KMS-11 (cell line): ENCODE results near the gene PCCA.

Experiments
- H2AFZ ChIP-seq: fragments of 200-600 bp; sonication (generic); 2 replicates; pipeline ENCODE4 v1.6.1; 2016; ENCODE audit warnings: antibody characterized with exemption, mixed run types, low read depth
- H3K27ac ChIP-seq: fragments of 200-600 bp; sonication (generic); 2 replicates; pipeline ENCODE4 v1.6.1; 2016; ENCODE audit warnings: mild to moderate bottlenecking, mixed run types
- H3K27me3 ChIP-seq: fragments of 200-600 bp; sonication (generic); 2 replicates; pipeline ENCODE4 v1.6.1; 2017; ENCODE audit warnings: mild to moderate bottlenecking, low read depth, mixed run types, moderate library complexity; ENCODE audit not compliant: insufficient read depth
- H3K36me3 ChIP-seq: fragments of 200-600 bp; sonication (generic); 2 replicates; pipeline ENCODE4 v1.6.1; 2017; ENCODE audit warnings: mild to moderate bottlenecking, mixed run types; ENCODE audit not compliant: insufficient read depth
- H3K4me1 ChIP-seq: fragments of 200-600 bp; sonication (generic); 2 replicates; pipeline ENCODE4 v1.6.1; 2016; ENCODE audit warnings: mild to moderate bottlenecking, low read depth, mixed run types; ENCODE audit not compliant: poor library complexity, severe bottlenecking
- H3K4me2 ChIP-seq: fragments of 200-600 bp; sonication (generic); 2 replicates; pipeline ENCODE4 v1.7.0; 2016; ENCODE audit warnings: mild to moderate bottlenecking, mixed run types
- H3K4me3 ChIP-seq: fragments of 200-600 bp; sonication (generic); IDR thresholded peaks from 2 replicates; pipeline ENCODE4 v1.6.1; 2017; ENCODE audit warnings: low read depth, low read length, mixed read lengths; ENCODE audit not compliant: insufficient read depth
- H3K79me2 ChIP-seq: fragments of 200-600 bp; sonication (generic); 2 replicates; pipeline ENCODE4 v1.6.1; 2016; ENCODE audit warnings: low read depth, mixed run types; ENCODE audit not compliant: insufficient read depth
- H3K9ac ChIP-seq: fragments of 200-600 bp; sonication (generic); 2 replicates; pipeline ENCODE4 v1.6.1; 2016; ENCODE audit warnings: mild to moderate bottlenecking, mixed run types
- H4K20me1 ChIP-seq: fragments of 200-600 bp; sonication (generic); 2 replicates; pipeline ENCODE4 v1.6.1; 2016; ENCODE audit warnings: mild to moderate bottlenecking, mixed run types; ENCODE audit not compliant: insufficient read depth
- CTCF ChIP-seq: fragments of 200-600 bp; sonication (generic); conservative IDR thresholded peaks from 2 replicates; pipeline ENCODE4 v1.6.1; 2017; ENCODE audit warnings: low read depth, mild to moderate bottlenecking, antibody characterized with exemption, low read length, moderate library complexity, mixed read lengths

PCCA gene

DNA sequence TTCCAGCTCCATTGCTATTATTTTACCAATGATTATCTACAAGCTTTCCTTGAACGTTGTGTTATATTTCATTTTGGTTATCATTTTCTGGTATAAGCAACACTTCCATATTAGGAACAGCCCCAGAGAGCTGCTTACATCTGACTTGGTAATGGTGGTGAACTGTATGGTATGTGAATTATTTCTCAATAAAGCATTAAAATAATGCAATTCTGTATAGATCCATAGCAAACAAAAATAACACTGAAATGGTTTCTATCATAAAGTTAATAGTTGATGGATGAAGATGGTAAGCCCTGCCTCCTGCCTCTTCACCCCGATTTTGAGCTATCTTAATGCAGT lies 472.2 kb downstream of the PCCA start:
- Histone ChIP-seq H3K4me3 (no peak overlapping the region), H3K9ac (no peak overlapping the region)

GRCh38 chr13:100561599-100562204 lies 472.8 kb downstream of the PCCA start:
- no peak overlapping the region for H2AFZ ChIP-seq
- no peaks in the 10 kb centered on the region for H4K20me1 ChIP-seq
- no peaks in the 10 kb centered on the region for H3K79me2 ChIP-seq
- no peak overlapping the region for H3K9ac ChIP-seq
- H3K27ac ChIP-seq, result no peak overlapping the region
- TF ChIP-seq CTCF, result no peak
- peaks cover 34% of the 10 kb centered on the region for H3K4me1 ChIP-seq
- H3K4me3 ChIP-seq, result no peak overlapping the region
- H3K27me3 ChIP-seq, result no peaks in the 10 kb centered on the region
- no peak overlapping the region for H3K4me2 ChIP-seq
- no peaks in the 10 kb centered on the region for H3K36me3 ChIP-seq

More for the DNA sequence above, 472.2 kb downstream of the PCCA start:
- no peak for TF ChIP-seq CTCF
- no peaks in the 10 kb centered on the region for H3K79me2 ChIP-seq
- H2AFZ ChIP-seq, result no peak overlapping the region
- no peak overlapping the region for H3K4me2 ChIP-seq
- no peaks in the 10 kb centered on the region for H4K20me1 ChIP-seq
- H3K4me1 ChIP-seq, result peaks cover 28% of the 10 kb centered on the region
- no peaks in the 10 kb centered on the region for H3K36me3 ChIP-seq
- no peak overlapping the region for H3K27ac ChIP-seq
- no peaks in the 10 kb centered on the region for H3K27me3 ChIP-seq

DNA sequence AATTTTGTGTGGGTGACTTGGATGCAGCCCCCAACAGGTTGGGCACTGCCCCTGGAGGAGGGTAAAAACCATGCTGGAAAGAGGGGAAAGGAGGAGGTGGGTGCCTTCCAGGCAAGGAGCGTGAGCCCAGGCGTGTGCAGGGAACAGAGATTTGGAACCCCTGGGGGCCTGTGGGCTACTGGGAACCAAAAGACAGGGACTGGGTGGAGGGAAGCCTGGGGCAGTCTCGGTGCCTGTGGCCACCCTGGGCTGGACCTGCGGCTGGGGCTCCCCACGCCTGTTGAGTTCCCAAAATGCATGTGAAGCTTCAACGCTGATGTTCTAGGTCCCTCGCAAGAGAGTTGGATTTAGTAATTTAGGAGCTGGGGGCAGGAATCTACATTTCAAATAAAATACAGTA lies 474.9 kb downstream of the PCCA start:
- no peak overlapping the region for H3K9ac ChIP-seq

DNA sequence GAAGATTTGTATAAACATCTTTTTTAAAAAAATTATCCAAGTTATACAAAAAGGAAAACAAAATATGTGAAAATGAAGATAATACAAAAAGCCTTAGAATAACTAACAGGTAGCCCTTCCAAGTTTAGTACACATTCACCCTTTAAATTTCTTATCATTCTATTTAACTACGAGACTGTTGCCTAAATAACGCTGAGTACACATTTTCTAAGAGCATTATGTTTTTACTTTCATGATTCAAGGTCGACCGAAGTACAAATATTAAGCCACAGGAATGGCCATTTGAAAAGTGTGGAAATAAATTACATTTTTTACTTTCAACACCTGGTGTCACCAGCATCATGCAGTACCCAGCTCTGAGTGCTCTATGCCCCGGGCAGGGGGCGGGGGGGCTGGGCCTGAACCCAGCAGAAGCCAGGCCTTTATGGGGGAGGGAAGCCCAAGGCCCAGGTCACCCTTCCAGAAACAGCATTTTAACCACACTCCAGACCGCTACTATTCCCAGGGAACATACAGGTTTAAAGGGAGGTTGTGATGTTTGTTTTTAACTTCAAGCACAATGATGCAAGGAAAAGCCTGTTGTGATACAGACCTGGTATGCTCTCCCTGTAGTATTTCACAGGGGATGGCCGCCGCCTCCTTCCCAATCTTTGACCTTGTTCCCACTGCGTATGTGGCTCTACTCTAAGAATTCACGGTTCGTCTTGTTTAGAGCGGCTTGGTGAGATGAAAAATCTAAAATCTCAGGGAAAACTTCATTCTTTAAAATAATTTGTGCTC lies 475.7 kb downstream of the PCCA start:
- Histone ChIP-seq H3K4me1 (peaks cover 35% of the 10 kb centered on the region), H3K27ac (peak overlapping the region; percentile 67), H3K27me3 (no peaks in the 10 kb centered on the region), H2AFZ (no peak overlapping the region), H4K20me1 (no peaks in the 10 kb centered on the region), H3K9ac (peak overlapping the region; percentile 36; the same call in 1 of the 2 replicates), H3K36me3 (no peaks in the 10 kb centered on the region), H3K4me3 (no peak overlapping the region), H3K4me2 (peak overlapping the region; percentile 67), H3K79me2 (no peaks in the 10 kb centered on the region)
- TF ChIP-seq CTCF, result no peak

More for the DNA sequence above, 474.9 kb downstream of the PCCA start:
- H3K79me2 ChIP-seq, result no peaks in the 10 kb centered on the region
- H3K4me2 ChIP-seq, result peak overlapping the region; percentile 67; the same call in 1 of the 2 replicates
- H3K4me3 ChIP-seq, result no peak overlapping the region
- H4K20me1 ChIP-seq, result no peaks in the 10 kb centered on the region
- H2AFZ ChIP-seq, result no peak overlapping the region
- no peaks in the 10 kb centered on the region for H3K27me3 ChIP-seq
- TF ChIP-seq CTCF, result no peak
- H3K36me3 ChIP-seq, result no peaks in the 10 kb centered on the region
- H3K27ac ChIP-seq, result no peak overlapping the region
- peaks cover 35% of the 10 kb centered on the region for H3K4me1 ChIP-seq
